ENCODE data around the gene ERMP1.
"Not testable (repeated sequence)": the region's sequence is repeated elsewhere in the genome, so short reads cannot be mapped to it uniquely, and the experiment has no call there.

ERMP1 gene

GRCh38 chr9:5825223-5825622 is 7.7 kb downstream of the ERMP1 start:
- no peak for DNase-seq (ENCODE audit: extremely low read depth in 1 of 2, low read depth in 1 of 2)

GRCh38 chr9:5820425-5820824 is 12.5 kb downstream of the ERMP1 start:
- no peak for DNase-seq (ENCODE audit: extremely low read depth in 1 of 2, low read depth in 1 of 2)

- no peak for DNase-seq (ENCODE audit: extremely low read depth in 1 of 2, low read depth in 1 of 2)
Measured at GRCh38 chr9:5819174-5819573, 13.7 kb downstream of the ERMP1 start.

- no peak for DNase-seq (ENCODE audit: extremely low read depth in 1 of 2, low read depth in 1 of 2)
Measured at GRCh38 chr9:5818424-5819142, 14.3 kb downstream of the ERMP1 start.

- DNase-seq (ENCODE audit: extremely low read depth in 1 of 2, low read depth in 1 of 2), result no peak
Measured at GRCh38 chr9:5817862-5818261, 15.1 kb downstream of the ERMP1 start.

- DNase-seq (ENCODE audit: extremely low read depth in 1 of 2, low read depth in 1 of 2), result no peak
Measured at GRCh38 chr9:5815461-5815860, 17.5 kb downstream of the ERMP1 start.

- no peak for DNase-seq (ENCODE audit: extremely low read depth in 1 of 2, low read depth in 1 of 2)
Measured at GRCh38 chr9:5813824-5814223, 19.1 kb downstream of the ERMP1 start.

GRCh38 chr9:5811751-5812150 is 21.2 kb downstream of the ERMP1 start:
- no peak for DNase-seq (ENCODE audit: extremely low read depth in 1 of 2, low read depth in 1 of 2)

- no peak for DNase-seq (ENCODE audit: extremely low read depth in 1 of 2, low read depth in 1 of 2)
Measured at GRCh38 chr9:5805478-5805877, 27.4 kb downstream of the ERMP1 start.

- no peak for DNase-seq (ENCODE audit: extremely low read depth in 1 of 2, low read depth in 1 of 2)
Measured at GRCh38 chr9:5801739-5802113, 31.2 kb downstream of the ERMP1 start.

GRCh38 chr9:5800969-5801738 is 31.8 kb downstream of the ERMP1 start:
- DNase-seq (ENCODE audit: extremely low read depth in 1 of 2, low read depth in 1 of 2), result no peak

GRCh38 chr9:5800378-5800777 is 32.5 kb downstream of the ERMP1 start:
- DNase-seq (ENCODE audit: extremely low read depth in 1 of 2, low read depth in 1 of 2), result not testable (repeated sequence)

GRCh38 chr9:5799314-5799713 is 33.6 kb downstream of the ERMP1 start:
- DNase-seq (ENCODE audit: extremely low read depth in 1 of 2, low read depth in 1 of 2), result no peak

GRCh38 chr9:5798581-5798980 is 34.3 kb downstream of the ERMP1 start:
- DNase-seq (ENCODE audit: extremely low read depth in 1 of 2, low read depth in 1 of 2), result no peak

- DNase-seq (ENCODE audit: extremely low read depth in 1 of 2, low read depth in 1 of 2), result no peak
Measured at GRCh38 chr9:5796298-5796697, 36.6 kb downstream of the ERMP1 start.

GRCh38 chr9:5793812-5794211 is 39.1 kb downstream of the ERMP1 start:
- no peak for DNase-seq (ENCODE audit: extremely low read depth in 1 of 2, low read depth in 1 of 2)

- DNase-seq (ENCODE audit: extremely low read depth in 1 of 2, low read depth in 1 of 2), result no peak
Measured at GRCh38 chr9:5791870-5792269, 41.0 kb downstream of the ERMP1 start.

- no peak for DNase-seq (ENCODE audit: extremely low read depth in 1 of 2, low read depth in 1 of 2)
Measured at GRCh38 chr9:5790923-5791322, 42.0 kb downstream of the ERMP1 start.

GRCh38 chr9:5789489-5789888 is 43.4 kb downstream of the ERMP1 start:
- DNase-seq (ENCODE audit: extremely low read depth in 1 of 2, low read depth in 1 of 2), result no peak

- DNase-seq (ENCODE audit: extremely low read depth in 1 of 2, low read depth in 1 of 2), result no peak
Measured at GRCh38 chr9:5787759-5788302, 45.1 kb downstream of the ERMP1 start.

- no peak for DNase-seq (ENCODE audit: extremely low read depth in 1 of 2, low read depth in 1 of 2)
Measured at GRCh38 chr9:5787220-5787619, 45.7 kb downstream of the ERMP1 start.

Data from activated CD8-positive, alpha-beta memory T cell treated with anti-CD3 and anti-CD28 coated beads for 1 hour (primary cell).